Natural killer cell treated with Interleukin-12 subunit alpha and Interleukin-12 subunit beta and Interleukin-15 and Interleukin-18, amount 100 ng/mL, for 72 hours (primary cell): ENCODE results near the gene C1orf226. TPM values are rescaled to one million over a fixed set of nuclear protein-coding genes. Genes with fewer than 3 reads are reported as not detected.

Experiments
- ATAC-seq, 2 donors: fragments of 150-1000 bp; cut with Tn5 transposase in 1 of 2; sonication (Bioruptor Pico), chemical (Tn5 transposase) in 1 of 2; 2 replicates each; pipeline ENCODE4 v1.10.0; 2021
- DNase-seq: peaks from one replicate; pipeline ENCODE4 v3.0.0; 2022; ENCODE audit warnings: low spot score
- H3K27ac Mint-ChIP-seq, 2 donors: 1 replicate in 1 of 2; 2 replicates in 1 of 2; pipeline ENCODE4 v1.8.0; 2022; ENCODE audit warnings: mixed read lengths in 2 of 2, mild to moderate bottlenecking in 1 of 2, moderate library complexity in 1 of 2
- H3K27me3 Mint-ChIP-seq, 2 donors: 1 replicate in 1 of 2; 2 replicates in 1 of 2; pipeline ENCODE4 v1.8.0; 2022; ENCODE audit warnings: mixed read lengths in 2 of 2
- H3K36me3 Mint-ChIP-seq: one replicate; pipeline ENCODE4 v1.8.0; 2022; ENCODE audit warnings: mixed read lengths
- H3K4me1 Mint-ChIP-seq, 2 donors: 1 replicate in 1 of 2; 2 replicates in 1 of 2; pipeline ENCODE4 v1.8.0; 2022; ENCODE audit warnings: low read depth in 2 of 2, mixed read lengths in 2 of 2, mild to moderate bottlenecking in 1 of 2
- H3K4me3 Mint-ChIP-seq: one replicate; pipeline ENCODE4 v1.8.0; 2022; ENCODE audit warnings: mixed read lengths
- H3K9me3 Mint-ChIP-seq: 2 replicates; pipeline ENCODE4 v1.8.0; 2022; ENCODE audit warnings: mixed read lengths
- total RNA-seq, 2 donors: library from RNA; stranded (reverse); gene quantifications; one replicate each; pipeline ENCODE4 v1.2.3, GENCODE V29; 2022

C1orf226 gene
- total RNA-seq, 2 donors from 2014 or later, result not detected

- Mint-ChIP-seq H3K4me3 (peak overlapping the region; percentile 12), H3K4me1 (peaks cover 38 to 49% of the 10 kb centered on the region in 2 donors), H3K36me3 (no peaks in the 10 kb centered on the region), H3K27ac (peak overlapping the region; percentile 74 to 95), H3K27me3 (no peaks in the 10 kb centered on the region), H3K9me3 (no peaks in the 10 kb centered on the region)
- ATAC-seq (no peak), DNase-seq (no peak)
These were observed 10.4 kb downstream of the C1orf226 start for GRCh38 chr1:162391790-162392563.

- DNase-seq (no peak), ATAC-seq (peak in 1 of 2 donors; percentile 48)
- H3K4me3 Mint-ChIP-seq, result no peak overlapping the region
- H3K9me3 Mint-ChIP-seq, result no peaks in the 10 kb centered on the region
- H3K4me1 Mint-ChIP-seq, result peaks cover 44 to 51% of the 10 kb centered on the region in 2 donors
- H3K36me3 Mint-ChIP-seq, result peaks cover 5% of the 10 kb centered on the region
- H3K27ac Mint-ChIP-seq, result peak overlapping the region; percentile 39 to 47
- H3K27me3 Mint-ChIP-seq, result no peaks in the 10 kb centered on the region
These were observed 14.8 kb downstream of the C1orf226 start for GRCh38 chr1:162396201-162396906.

DNA sequence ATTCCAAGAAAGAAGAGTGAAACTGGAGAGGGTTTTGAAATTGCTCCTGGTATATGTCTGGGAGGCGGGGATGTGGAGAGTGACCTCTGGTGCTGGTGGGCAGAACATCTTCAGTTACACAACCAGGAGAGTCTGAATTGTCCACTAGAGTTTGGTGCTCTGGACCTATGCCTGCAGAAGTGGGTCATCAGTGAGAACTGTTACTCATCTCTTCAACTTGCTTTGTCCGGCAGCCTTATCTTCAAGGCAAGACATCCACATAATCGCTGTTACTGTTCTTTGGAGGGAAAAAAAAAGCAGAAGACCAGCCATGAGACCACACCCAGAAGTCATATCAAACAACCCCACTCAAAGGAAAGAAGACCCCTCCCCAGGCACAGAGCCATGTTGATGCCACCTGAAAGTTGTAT is 15.5 kb downstream of the C1orf226 start:
- peaks cover 37 to 47% of the 10 kb centered on the region in 2 donors for H3K4me1 Mint-ChIP-seq
- ATAC-seq (peak in 1 of 2 donors; percentile 21), DNase-seq (no peak)

DNA sequence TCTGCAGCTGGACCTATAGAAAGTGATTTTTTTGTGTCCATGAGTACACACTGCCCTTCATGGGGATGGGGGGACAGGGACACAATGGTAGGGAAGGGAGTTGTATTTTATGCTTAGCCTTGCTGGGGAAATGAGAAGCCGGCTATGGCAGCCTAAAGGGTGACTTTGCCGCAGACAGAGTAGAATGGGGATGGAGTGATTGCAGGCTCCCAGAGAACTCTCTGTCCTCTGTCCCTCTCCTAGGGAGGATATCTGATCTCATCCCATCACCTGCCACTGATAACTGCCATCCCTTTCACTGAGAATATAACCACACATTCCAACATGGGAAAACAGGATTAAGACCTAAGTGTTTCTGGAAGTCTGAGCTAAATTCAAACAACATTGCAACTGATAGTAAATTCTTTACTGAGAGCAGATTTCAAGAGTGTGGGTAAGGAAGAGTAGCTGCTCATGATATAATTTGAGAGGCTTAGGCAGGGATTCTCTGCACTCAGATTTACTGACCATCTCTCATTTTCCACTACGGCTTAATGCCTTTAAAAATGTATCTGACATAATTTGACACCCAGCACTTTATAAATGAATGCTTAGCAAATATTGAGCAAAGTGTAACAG is 16.5 kb downstream of the C1orf226 start:
- no peak overlapping the region for H3K4me3 Mint-ChIP-seq
- H3K4me1 Mint-ChIP-seq, result peaks cover 38 to 52% of the 10 kb centered on the region in 2 donors
- no peaks in the 10 kb centered on the region for H3K27me3 Mint-ChIP-seq
- no peaks in the 10 kb centered on the region for H3K9me3 Mint-ChIP-seq
- no peak for DNase-seq
- H3K36me3 Mint-ChIP-seq, result peaks cover 5% of the 10 kb centered on the region
- peak in 1 of 2 donors; percentile 48 for ATAC-seq
- peak overlapping the region; percentile 47 to 59 for H3K27ac Mint-ChIP-seq

More for the DNA sequence above, 15.5 kb downstream of the C1orf226 start:
- H3K4me3 Mint-ChIP-seq, result no peak overlapping the region
- H3K27ac Mint-ChIP-seq, result peak overlapping the region; percentile 39 to 47
- no peaks in the 10 kb centered on the region for H3K9me3 Mint-ChIP-seq
- H3K36me3 Mint-ChIP-seq, result peaks cover 5% of the 10 kb centered on the region
- no peaks in the 10 kb centered on the region for H3K27me3 Mint-ChIP-seq

- ATAC-seq (peak; percentile 45 to 50), DNase-seq (no peak)
- Mint-ChIP-seq H3K36me3 (peaks cover 5% of the 10 kb centered on the region), H3K4me3 (peak overlapping the region; percentile 23), H3K27me3 (no peaks in the 10 kb centered on the region), H3K4me1 (peaks cover 43 to 59% of the 10 kb centered on the region in 2 donors), H3K9me3 (no peaks in the 10 kb centered on the region), H3K27ac (peak overlapping the region; percentile 47 to 59)
These were observed 17.6 kb downstream of the C1orf226 start for GRCh38 chr1:162398999-162399580.

DNA sequence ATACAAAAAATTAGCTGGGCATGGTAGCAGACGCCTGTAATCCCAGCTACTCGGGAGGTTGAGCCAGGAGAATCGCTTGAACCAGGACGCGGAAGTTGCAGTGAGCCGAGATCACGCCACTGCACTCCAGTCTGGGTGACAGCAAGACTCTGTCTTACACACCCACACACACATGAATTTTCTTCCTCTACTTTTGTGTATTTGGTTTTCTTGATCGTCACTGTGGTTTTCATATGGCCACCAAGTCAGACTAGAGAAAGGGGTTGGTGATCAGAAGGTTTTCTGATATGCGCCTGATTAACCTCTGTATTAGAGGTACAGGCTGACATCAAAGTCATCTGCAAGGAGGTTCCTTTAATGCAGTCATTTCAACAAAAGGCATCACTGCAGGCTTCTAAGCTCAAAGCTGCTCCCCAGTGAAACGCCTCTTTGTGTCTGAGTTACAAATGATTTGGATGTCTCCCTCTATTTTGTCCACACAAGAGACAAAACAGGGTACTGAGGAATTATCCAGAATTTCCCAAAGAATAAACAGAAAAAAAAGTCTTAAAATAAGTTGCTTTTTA is 19.3 kb downstream of the C1orf226 start:
- ATAC-seq, result peak; percentile 58 to 60
- H3K27ac Mint-ChIP-seq, result peak overlapping the region; percentile 66 to 99
- H3K36me3 Mint-ChIP-seq, result peaks cover 5% of the 10 kb centered on the region
- H3K4me1 Mint-ChIP-seq, result peaks cover 56 to 70% of the 10 kb centered on the region in 2 donors
- no peaks in the 10 kb centered on the region for H3K9me3 Mint-ChIP-seq
- H3K4me3 Mint-ChIP-seq, result peak overlapping the region; percentile 64
- no peak for DNase-seq
- H3K27me3 Mint-ChIP-seq, result no peaks in the 10 kb centered on the region

GRCh38 chr1:162404550-162405160 is 23.1 kb downstream of the C1orf226 start:
- Mint-ChIP-seq H3K36me3 (no peaks in the 10 kb centered on the region), H3K27me3 (no peaks in the 10 kb centered on the region), H3K4me3 (peak overlapping the region; percentile 72), H3K4me1 (peaks cover 58 to 61% of the 10 kb centered on the region in 2 donors), H3K9me3 (no peaks in the 10 kb centered on the region), H3K27ac (peak overlapping the region; percentile 93 to 94)
- DNase-seq (no peak), ATAC-seq (no peak)

GRCh38 chr1:162405800-162406199 is 24.3 kb downstream of the C1orf226 start:
- peak overlapping the region; percentile 93 to 94 for H3K27ac Mint-ChIP-seq

GRCh38 chr1:162406811-162407210 is 25.3 kb downstream of the C1orf226 start:
- ATAC-seq (peak; percentile 67 to 71), DNase-seq (no peak)
- Mint-ChIP-seq H3K4me3 (peak overlapping the region; percentile 98), H3K36me3 (no peaks in the 10 kb centered on the region), H3K4me1 (peaks cover 62 to 67% of the 10 kb centered on the region in 2 donors), H3K9me3 (no peaks in the 10 kb centered on the region), H3K27me3 (no peaks in the 10 kb centered on the region), H3K27ac (peak overlapping the region; percentile 93 to 94)

More at GRCh38 chr1:162405800-162406199, 24.3 kb downstream of the C1orf226 start:
- Mint-ChIP-seq H3K27me3 (no peaks in the 10 kb centered on the region), H3K36me3 (no peaks in the 10 kb centered on the region), H3K9me3 (no peaks in the 10 kb centered on the region), H3K4me3 (peak overlapping the region; percentile 72), H3K4me1 (peaks cover 59 to 63% of the 10 kb centered on the region in 2 donors)
- ATAC-seq (peak in 1 of 2 donors; percentile 61), DNase-seq (no peak)

DNA sequence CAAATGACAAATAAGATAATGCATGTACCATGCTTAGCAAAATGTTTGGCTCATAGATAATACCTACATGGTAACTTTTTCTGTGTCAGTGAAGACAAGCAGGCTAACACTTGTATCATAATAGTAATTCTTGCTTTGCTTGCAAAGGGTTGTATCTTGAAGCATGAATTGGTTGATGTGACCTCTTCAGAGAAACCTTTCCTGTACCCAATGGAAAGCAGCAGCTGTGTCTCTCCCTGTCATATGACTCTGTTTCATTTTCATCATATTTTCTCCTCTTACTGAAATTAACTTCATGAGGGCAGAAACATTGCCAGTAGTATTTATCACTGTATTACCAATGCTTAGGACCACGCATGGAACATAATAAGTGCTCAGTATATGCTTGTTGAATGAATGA is 26.0 kb downstream of the C1orf226 start:
- Mint-ChIP-seq H3K27me3 (no peaks in the 10 kb centered on the region), H3K27ac (peak overlapping the region; percentile 93 to 94), H3K36me3 (no peaks in the 10 kb centered on the region), H3K4me3 (peak overlapping the region; percentile 98), H3K9me3 (no peaks in the 10 kb centered on the region), H3K4me1 (peaks cover 67% of the 10 kb centered on the region in 2 donors)
- DNase-seq (no peak), ATAC-seq (no peak)

DNA sequence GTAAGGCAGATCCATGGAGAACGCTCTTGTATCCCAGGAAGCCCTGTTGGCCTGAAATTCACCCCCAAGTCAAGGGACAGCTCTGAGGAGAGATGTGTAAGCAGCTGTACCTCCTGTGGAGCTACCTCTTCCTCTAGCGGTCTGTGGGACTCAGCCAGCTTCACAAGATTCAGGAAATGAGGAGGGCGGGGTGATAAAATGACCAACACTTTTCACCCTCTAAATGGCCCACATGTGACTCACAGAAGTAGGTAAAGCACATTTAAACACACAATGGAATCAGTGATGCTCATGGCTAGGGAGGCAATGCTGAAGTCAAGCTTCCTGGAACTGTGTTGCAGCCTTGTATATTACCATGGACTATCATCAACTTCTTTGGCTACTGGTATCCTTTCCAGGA is 30.5 kb downstream of the C1orf226 start, which contains the start of gene SH2D1B:
SH2D1B (minus strand) TSS at position 135 of the 400 bp plus-strand sequence; CDS start at position 15, 120 bp downstream.
- Mint-ChIP-seq H3K4me3 (peak within 1 kb of the TSS; percentile 98), H3K4me1 (peaks cover 59 to 65% of the 10 kb centered on the region in 2 donors), H3K27ac (peak within 1 kb of the TSS; percentile 93 to 94), H3K27me3 (no peaks in the 10 kb centered on the region), H3K36me3 (no peaks in the 10 kb centered on the region), H3K9me3 (no peaks in the 10 kb centered on the region)
- ATAC-seq, result peak; percentile 90 to 91
- peak; percentile 84 for DNase-seq

- Mint-ChIP-seq H3K4me1 (peaks cover 57 to 63% of the 10 kb centered on the region in 2 donors), H3K36me3 (no peaks in the 10 kb centered on the region), H3K9me3 (no peaks in the 10 kb centered on the region), H3K4me3 (no peak overlapping the region), H3K27ac (peak overlapping the region; percentile 40 to 78), H3K27me3 (no peaks in the 10 kb centered on the region)
- ATAC-seq (no peak), DNase-seq (no peak)
These were observed 34.7 kb downstream of the C1orf226 start for GRCh38 chr1:162416215-162416614.
